HepG2 (cell line): ENCODE results near the gene ARHGEF39. TPM values are rescaled to one million over a fixed set of nuclear protein-coding genes. Genes with fewer than 3 reads are reported as not detected.

Experiments used
- ADNP ChIP-seq: sonication (generic); formaldehyde crosslinking; IDR thresholded peaks from 2 replicates; pipeline ENCODE4 v1.4.0; 2020; ENCODE audit warnings: missing genetic modification reagents
- ASH2L ChIP-seq: fragments of 300-600, 200-600 bp; sonication (generic); IDR thresholded peaks from 2 replicates; pipeline ENCODE4 v1.7.0; 2017; ENCODE audit warnings: low read depth, mild to moderate bottlenecking, moderate library complexity, mixed read lengths, low read length; ENCODE audit not compliant: insufficient read length
- CBX2 ChIP-seq, 2 experiments: fragments of 200-600 bp in 1 of 2; sonication (generic); formaldehyde crosslinking in 1 of 2; IDR thresholded peaks; 2 replicates each; pipeline versions ENCODE4 v1.7.0 to v1.8.1; 2018 to 2022; ENCODE audit warnings: low read depth in 2 of 2, low read length in 1 of 2, mild to moderate bottlenecking in 1 of 2, missing genetic modification reagents in 1 of 2
- EED ChIP-seq: sonication (generic); formaldehyde crosslinking; IDR thresholded peaks from 2 replicates; pipeline ENCODE4 v1.5.0; 2020; ENCODE audit warnings: mild to moderate bottlenecking, missing genetic modification reagents
- FOXC1 ChIP-seq: sonication (generic); formaldehyde crosslinking; IDR thresholded peaks from 2 replicates; pipeline ENCODE4 v1.8.0; 2022; ENCODE audit warnings: mild to moderate bottlenecking, missing genetic modification reagents, borderline replicate concordance
- NFKB2 ChIP-seq: sonication (generic); formaldehyde crosslinking; IDR thresholded peaks from 2 replicates; pipeline ENCODE4 v1.4.0; 2020; ENCODE audit warnings: missing genetic modification reagents, borderline replicate concordance
- PHF5A ChIP-seq: IDR thresholded peaks from one replicate; pipeline ENCODE4 v1.6.1; 2018; ENCODE audit warnings: low read depth, missing genetic modification reagents; ENCODE audit not compliant: unreplicated experiment
- POLR2A ChIP-seq, 2 experiments: IDR thresholded peaks; 2 replicates each; pipeline ENCODE4 v1.6.1; 2011; ENCODE audit warnings: low read depth in 2 of 2, low read length in 2 of 2, mild to moderate bottlenecking in 1 of 2, moderate library complexity in 1 of 2; ENCODE audit not compliant: insufficient read depth in 1 of 2
- SP4 ChIP-seq: sonication (generic); formaldehyde crosslinking; IDR thresholded peaks from 2 replicates; pipeline ENCODE4 v1.8.1; 2023; ENCODE audit warnings: mild to moderate bottlenecking, missing genetic modification reagents
- TCF7 ChIP-seq: sonication (generic); IDR thresholded peaks from 2 replicates; pipeline ENCODE4 v1.6.1; 2016; ENCODE audit warnings: antibody characterized with exemption, low read depth
- THAP8 ChIP-seq: sonication (generic); formaldehyde crosslinking; IDR thresholded peaks from 2 replicates; pipeline ENCODE4 v1.5.1; 2020; ENCODE audit warnings: missing genetic modification reagents, mild to moderate bottlenecking, borderline replicate concordance
- TP53 ChIP-seq: sonication (generic); formaldehyde crosslinking; conservative IDR thresholded peaks from 2 replicates; pipeline ENCODE4 v1.4.0; 2020; ENCODE audit warnings: missing genetic modification reagents
- ZNF281 ChIP-seq: sonication (generic); formaldehyde crosslinking; IDR thresholded peaks from 2 replicates; pipeline ENCODE4 v1.4.0; 2020; ENCODE audit warnings: missing genetic modification reagents, borderline replicate concordance
- ZNF460 ChIP-seq: sonication (generic); formaldehyde crosslinking; IDR thresholded peaks from 2 replicates; pipeline ENCODE4 v1.5.1; 2020; ENCODE audit warnings: missing genetic modification reagents, mild to moderate bottlenecking, borderline replicate concordance
- ZNF543 ChIP-seq: sonication (generic); formaldehyde crosslinking; IDR thresholded peaks from 2 replicates; pipeline ENCODE4 v1.4.0; 2020; ENCODE audit warnings: mild to moderate bottlenecking, missing genetic modification reagents
- ZNF572 ChIP-seq: sonication (generic); formaldehyde crosslinking; IDR thresholded peaks from 2 replicates; pipeline ENCODE4 v1.5.1; 2020; ENCODE audit warnings: mild to moderate bottlenecking, missing genetic modification reagents
- ZNF652 ChIP-seq: IDR thresholded peaks from 2 replicates; pipeline ENCODE4 v1.6.1; 2016; ENCODE audit warnings: low read depth, borderline replicate concordance
- ZNF788 ChIP-seq: sonication (generic); formaldehyde crosslinking; IDR thresholded peaks from 2 replicates; pipeline ENCODE4 v1.5.0; 2020; ENCODE audit warnings: mild to moderate bottlenecking, missing genetic modification reagents, borderline replicate concordance
- polyA plus RNA-seq, 8 experiments: library from polyadenylated mRNA; depleted of rRNA in 3 of 8; stranded (reverse) in 7 of 8; unstranded in 1 of 8; fragments of >200 nt; fragmentation: Illumina TruSeq in 4 of 8; extraction: Trizol in 4 of 8; gene quantifications; 2 replicates each; pipeline versions ENCODE4 v1.2.1 to v1.2.3, GENCODE V29; 2011 to 2016; ENCODE audit warnings: low read depth in 4 of 8, missing spikeins in 1 of 8, mixed read lengths in 1 of 8; ENCODE audit not compliant: insufficient read depth in 1 of 8
- total RNA-seq, 5 experiments: library from RNA; depleted of rRNA; stranded (reverse); fragments of >200 nt; fragmentation: Illumina TruSeq; extraction: Trizol; gene quantifications; 2 replicates each; pipeline ENCODE4 v1.2.3, GENCODE V29; 2016; ENCODE audit warnings: low read depth in 1 of 5
- TF ChIP-seq, protein P1 (sequence below), 2 experiments: sonication (generic) in 1 of 2; formaldehyde crosslinking in 1 of 2; IDR thresholded peaks; 2 replicates each; pipeline versions ENCODE4 v1.4.0 to v1.6.1; 2018 to 2020; ENCODE audit warnings: missing genetic modification reagents in 2 of 2, borderline replicate concordance in 1 of 2, low read depth in 1 of 2, mild to moderate bottlenecking in 1 of 2, missing biosample characterization in 1 of 2

ARHGEF39 gene
- total and polyA plus RNA-seq, 2 of the 13 experiments (the other 11 are each of a cell fraction or from before 2014, with no cell fraction given) = 11.2 to 12.3 TPM

- TF ChIP-seq CBX2 (IDR thresholded peaks at IDR 0.05; ENCODE audit: low read depth, low read length) (no peak), CBX2 (CRISPR knock-in tag; IDR thresholded peaks at IDR 0.05; ENCODE audit: low read depth) (no peak), PHF5A (CRISPR knock-in tag) (no peak), ZNF460 (CRISPR knock-in tag) (no peak), FOXC1 (no peak), THAP8 (CRISPR knock-in tag) (no peak), EED (CRISPR knock-in tag) (no peak), ZNF572 (CRISPR knock-in tag) (0 out of 2 replicates have a peak, but pooled peaks have one; percentile 25), TCF7 (0 out of 2 replicates have a peak, but pooled peaks have one; percentile 12), ZNF788 (CRISPR knock-in tag) (no peak), TP53 (CRISPR knock-in tag) (no peak), ZNF652 (no peak), ZNF543 (CRISPR knock-in tag) (no peak), ZNF281 (peak; percentile 68), ASH2L (no peak), ADNP (no peak), POLR2A (IDR thresholded peaks at IDR 0.05; ENCODE audit: insufficient read depth in 1 of 2, low read depth in 2 of 2, low read length in 2 of 2) (no peak), NFKB2 (no peak), SP4 (CRISPR knock-in tag) (no peak)
- TF ChIP-seq, protein P1, sequence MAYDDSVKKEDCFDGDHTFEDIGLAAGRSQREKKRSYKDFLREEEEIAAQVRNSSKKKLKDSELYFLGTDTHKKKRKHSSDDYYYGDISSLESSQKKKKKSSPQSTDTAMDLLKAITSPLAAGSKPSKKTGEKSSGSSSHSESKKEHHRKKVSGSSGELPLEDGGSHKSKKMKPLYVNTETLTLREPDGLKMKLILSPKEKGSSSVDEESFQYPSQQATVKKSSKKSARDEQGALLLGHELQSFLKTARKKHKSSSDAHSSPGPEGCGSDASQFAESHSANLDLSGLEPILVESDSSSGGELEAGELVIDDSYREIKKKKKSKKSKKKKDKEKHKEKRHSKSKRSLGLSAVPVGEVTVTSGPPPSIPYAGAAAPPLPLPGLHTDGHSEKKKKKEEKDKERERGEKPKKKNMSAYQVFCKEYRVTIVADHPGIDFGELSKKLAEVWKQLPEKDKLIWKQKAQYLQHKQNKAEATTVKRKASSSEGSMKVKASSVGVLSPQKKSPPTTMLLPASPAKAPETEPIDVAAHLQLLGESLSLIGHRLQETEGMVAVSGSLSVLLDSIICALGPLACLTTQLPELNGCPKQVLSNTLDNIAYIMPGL (CRISPR knock-in tag; IDR thresholded peaks at IDR 0.05; ENCODE audit: borderline replicate concordance in 1 of 2, low read depth in 1 of 2) = 0 out of 4 replicates have a peak, but pooled peaks of 1 of the 2 experiments have one; percentile 22
These were observed 14.4 kb downstream of the ARHGEF39 start, which contains the start of gene SIT1 (continued) for GRCh38 chr9:35650341-35651158.
